ENCODE data around the gene KRT20. TPM values are rescaled to one million over a fixed set of nuclear protein-coding genes. Genes with fewer than 3 reads are reported as not detected.

KRT20 gene
- total and polyA plus RNA-seq, 2 of the 4 experiments (the other 2 are of a cell fraction): not detected

DNA sequence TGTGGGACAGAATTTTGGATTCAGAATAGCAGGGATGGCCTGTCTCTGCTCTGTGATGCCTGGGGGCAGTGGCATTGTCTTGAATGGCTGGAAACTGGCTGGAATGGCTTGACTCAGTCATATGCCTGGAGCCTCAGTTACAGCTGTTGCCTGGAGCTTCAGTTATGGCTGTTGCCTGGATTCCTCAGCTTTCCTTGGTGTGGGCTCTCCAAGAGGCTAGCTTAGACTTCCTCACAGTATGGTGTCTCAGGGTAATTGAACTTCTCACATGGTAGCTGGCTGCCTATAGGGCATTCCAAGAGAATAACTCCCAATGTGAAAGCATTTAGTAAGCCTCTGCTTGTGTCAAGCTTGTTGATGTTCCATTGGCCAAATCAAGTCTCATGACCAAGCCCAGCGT is 31.3 kb upstream of the KRT20 start:
- no peaks in the 10 kb centered on the region for H3K9me3 ChIP-seq (ENCODE audit: control insufficient read depth, insufficient read depth, low read length)
- DNase-seq (no peak), ATAC-seq (ENCODE audit: low read depth) (no peak)
- H3K27ac ChIP-seq (ENCODE audit: insufficient read depth, low read length): peak overlapping the region; percentile 60
- peak overlapping the region; percentile 98 for H2BK120ac ChIP-seq (ENCODE audit: low read depth, low read length)
- H3K23ac ChIP-seq (ENCODE audit: low read depth, low read length): peak overlapping the region; percentile 97; the same call in 1 of the 2 replicates
- peak overlapping the region; percentile 100 for H2BK20ac ChIP-seq (ENCODE audit: low read depth, low read length)
- H3K9ac ChIP-seq (ENCODE audit: low read depth, low read length): no peak overlapping the region
- H3K27me3 ChIP-seq (ENCODE audit: control insufficient read depth, insufficient read depth, low read length): no peaks in the 10 kb centered on the region
- H4K5ac ChIP-seq (ENCODE audit: low read depth, low read length): peak overlapping the region; percentile 98
- peak overlapping the region; percentile 86 for H2AK9ac ChIP-seq (replicated peaks; ENCODE audit: low read depth, low read length, poor library complexity)
- ChIA-PET CTCF (interaction anchor here (0.6 to 1.5 kb wide), 2 partner anchors 29 to 747 kb away, joined by 3 to 6 read pairs; no protein-coding TSS in a partner anchor), POLR2A (ENCODE audit: unreplicated experiment) (interaction anchor here (0.6 kb wide), 1 partner anchor 270 kb away, joined by 3 read pairs; no protein-coding TSS in a partner anchor)
- no peak for TF ChIP-seq RAD21 (IDR thresholded peaks at IDR 0.05; ENCODE audit: low read length)
- TF ChIP-seq, protein P1, sequence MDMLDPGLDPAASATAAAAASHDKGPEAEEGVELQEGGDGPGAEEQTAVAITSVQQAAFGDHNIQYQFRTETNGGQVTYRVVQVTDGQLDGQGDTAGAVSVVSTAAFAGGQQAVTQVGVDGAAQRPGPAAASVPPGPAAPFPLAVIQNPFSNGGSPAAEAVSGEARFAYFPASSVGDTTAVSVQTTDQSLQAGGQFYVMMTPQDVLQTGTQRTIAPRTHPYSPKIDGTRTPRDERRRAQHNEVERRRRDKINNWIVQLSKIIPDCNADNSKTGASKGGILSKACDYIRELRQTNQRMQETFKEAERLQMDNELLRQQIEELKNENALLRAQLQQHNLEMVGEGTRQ (IDR thresholded peaks at IDR 0.05; ENCODE audit: low read depth, low read length): no peak
- no peak for TF ChIP-seq MAFK (IDR thresholded peaks at IDR 0.05; ENCODE audit: low read depth, low read length)
- no peak for TF ChIP-seq SMC3 (IDR thresholded peaks at IDR 0.05; ENCODE audit: low read depth, low read length)
- TF ChIP-seq FOS (IDR thresholded peaks at IDR 0.05; ENCODE audit: low read depth, low read length): no peak
- TF ChIP-seq MXI1 (IDR thresholded peaks at IDR 0.05; ENCODE audit: borderline replicate concordance, low read depth, low read length): no peak
- TF ChIP-seq MAZ (IDR thresholded peaks at IDR 0.05; ENCODE audit: borderline replicate concordance, low read depth, low read length): no peak
- no peak for TF ChIP-seq CEBPB (IDR thresholded peaks at IDR 0.05; ENCODE audit: low read depth, low read length)
- TF ChIP-seq, protein P2, sequence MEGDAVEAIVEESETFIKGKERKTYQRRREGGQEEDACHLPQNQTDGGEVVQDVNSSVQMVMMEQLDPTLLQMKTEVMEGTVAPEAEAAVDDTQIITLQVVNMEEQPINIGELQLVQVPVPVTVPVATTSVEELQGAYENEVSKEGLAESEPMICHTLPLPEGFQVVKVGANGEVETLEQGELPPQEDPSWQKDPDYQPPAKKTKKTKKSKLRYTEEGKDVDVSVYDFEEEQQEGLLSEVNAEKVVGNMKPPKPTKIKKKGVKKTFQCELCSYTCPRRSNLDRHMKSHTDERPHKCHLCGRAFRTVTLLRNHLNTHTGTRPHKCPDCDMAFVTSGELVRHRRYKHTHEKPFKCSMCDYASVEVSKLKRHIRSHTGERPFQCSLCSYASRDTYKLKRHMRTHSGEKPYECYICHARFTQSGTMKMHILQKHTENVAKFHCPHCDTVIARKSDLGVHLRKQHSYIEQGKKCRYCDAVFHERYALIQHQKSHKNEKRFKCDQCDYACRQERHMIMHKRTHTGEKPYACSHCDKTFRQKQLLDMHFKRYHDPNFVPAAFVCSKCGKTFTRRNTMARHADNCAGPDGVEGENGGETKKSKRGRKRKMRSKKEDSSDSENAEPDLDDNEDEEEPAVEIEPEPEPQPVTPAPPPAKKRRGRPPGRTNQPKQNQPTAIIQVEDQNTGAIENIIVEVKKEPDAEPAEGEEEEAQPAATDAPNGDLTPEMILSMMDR (conservative IDR thresholded peaks at IDR 0.05; ENCODE audit: low read depth, low read length): no peak
- TF ChIP-seq, protein P3, sequence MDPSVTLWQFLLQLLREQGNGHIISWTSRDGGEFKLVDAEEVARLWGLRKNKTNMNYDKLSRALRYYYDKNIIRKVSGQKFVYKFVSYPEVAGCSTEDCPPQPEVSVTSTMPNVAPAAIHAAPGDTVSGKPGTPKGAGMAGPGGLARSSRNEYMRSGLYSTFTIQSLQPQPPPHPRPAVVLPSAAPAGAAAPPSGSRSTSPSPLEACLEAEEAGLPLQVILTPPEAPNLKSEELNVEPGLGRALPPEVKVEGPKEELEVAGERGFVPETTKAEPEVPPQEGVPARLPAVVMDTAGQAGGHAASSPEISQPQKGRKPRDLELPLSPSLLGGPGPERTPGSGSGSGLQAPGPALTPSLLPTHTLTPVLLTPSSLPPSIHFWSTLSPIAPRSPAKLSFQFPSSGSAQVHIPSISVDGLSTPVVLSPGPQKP (IDR thresholded peaks at IDR 0.05; ENCODE audit: borderline replicate concordance, low read depth, low read length): no peak
- TF ChIP-seq POLR2A (IDR thresholded peaks at IDR 0.05; ENCODE audit: low read depth, low read length): no peak
- TF ChIP-seq RFX5 (IDR thresholded peaks at IDR 0.05; ENCODE audit: low read depth, low read length): no peak
- no peak for TF ChIP-seq BHLHE40 (IDR thresholded peaks at IDR 0.05; ENCODE audit: low read depth, low read length)
- TF ChIP-seq CHD1 (IDR thresholded peaks at IDR 0.05; ENCODE audit: low read depth, low read length): no peak
- TF ChIP-seq NFE2L2 (IDR thresholded peaks at IDR 0.05; ENCODE audit: low read depth, low read length): no peak
- no peak for TF ChIP-seq RCOR1 (IDR thresholded peaks at IDR 0.05; ENCODE audit: insufficient replicate concordance, low read length)
- dilution Hi-C loops (cut with HindIII; ENCODE audit: low sequenced_read_pairs, unreplicated experiment) (no loop called here), in situ Hi-C loops (cut with MboI; ENCODE audit: low sequenced_read_pairs) (no loop called here), intact Hi-C loops (cut with micrococcal nuclease) (no loop called here)
- no TSS peak for BruUV-seq (replicated peaks)
- H3K18ac ChIP-seq (ENCODE audit: low read depth, low read length): peak overlapping the region; percentile 99
- peaks cover 6% of the 10 kb centered on the region for H3K4me1 ChIP-seq (ENCODE audit: control insufficient read depth, insufficient read depth, low read length)
- peak overlapping the region; percentile 72 for H2AK5ac ChIP-seq (ENCODE audit: low read depth, low read length)
- no peaks in the 10 kb centered on the region for H3K36me3 ChIP-seq (ENCODE audit: control insufficient read depth, insufficient read depth, low read length)
- H3K56ac ChIP-seq (ENCODE audit: extremely low read depth, insufficient read depth, low read length): peak overlapping the region; percentile 79
- H4K91ac ChIP-seq (ENCODE audit: insufficient read depth, low read depth, low read length): peak overlapping the region; percentile 99
- H2BK15ac ChIP-seq (ENCODE audit: low read depth, low read length): peak overlapping the region; percentile 84
- H3K4me3 ChIP-seq (ENCODE audit: insufficient read depth, low read depth, low read length): no peak overlapping the region
- H3K4me2 ChIP-seq (ENCODE audit: low read depth, low read length): no peak overlapping the region
- peak overlapping the region; percentile 95 for H3K14ac ChIP-seq (replicated peaks; ENCODE audit: low read depth, low read length)
- H3K4ac ChIP-seq (ENCODE audit: low read depth, low read length): peak overlapping the region; percentile 98
- no peaks in the 10 kb centered on the region for H4K20me1 ChIP-seq (ENCODE audit: insufficient read depth, low read length)
- no peaks in the 10 kb centered on the region for H3K79me1 ChIP-seq (ENCODE audit: low read depth in 1 of 2, low read length in 2 of 2)
- no CpG with 5 or more reads among the region's 1 CpG for WGBS, 2 experiments (ENCODE audit: extremely low coverage in 2 of 2, insufficient read length in 1 of 2)
- peak overlapping the region; percentile 100 for H2BK5ac ChIP-seq (ENCODE audit: low read depth, low read length, poor library complexity, severe bottlenecking)
- H3K9me1 ChIP-seq (ENCODE audit: insufficient read depth, low read length): peaks cover 15% of the 10 kb centered on the region; the same call in 1 of the 2 replicates
- H4K8ac ChIP-seq (ENCODE audit: low read depth in 2 of 2, low read length in 2 of 2): peak overlapping the region; percentile 69 to 99
- peak overlapping the region; percentile 47 for H2AFZ ChIP-seq (replicated peaks; ENCODE audit: low read length, poor library complexity)
